Heart right ventricle (tissue), 16 donors: Measurements from ENCODE around the gene UNC93A. TPM values are rescaled to one million over a fixed set of nuclear protein-coding genes. Genes with fewer than 3 reads are reported as not detected.
A peak's percentile ranks its signal among the peaks of the same experiment; 100 is the strongest.
"Not testable (repeated sequence)": the region's sequence is repeated elsewhere in the genome, so short reads cannot be mapped to it uniquely, and the experiment has no call there.

ENCODE experiments used
- ATAC-seq, 8 donors: fragments of 200-7000 bp; cut with Tn5 transposase; one replicate each; pipeline ENCODE4 v1.9.1; 2020; ENCODE audit warnings: mild to moderate bottlenecking in 8 of 8, moderate library complexity in 8 of 8, moderate number of reproducible peaks in 1 of 8
- DNase-seq, 2 donors: peaks; one replicate each; pipeline ENCODE4 v3.0.0-alpha.2; 2020
- H3K27ac ChIP-seq, 10 donors: fragments of 200-600 bp; sonication (generic) in 2 of 10; one replicate each; pipeline versions ENCODE4 v1.5.0 to v1.8.0; 2020 to 2022; ENCODE audit warnings: mild to moderate bottlenecking in 3 of 10
- H3K27me3 ChIP-seq, 7 donors: fragments of 200-600 bp; one replicate each; pipeline ENCODE4 v1.8.0; 2021 to 2022; ENCODE audit warnings: mild to moderate bottlenecking in 2 of 7
- H3K36me3 ChIP-seq, 9 donors: fragments of 200-600 bp; sonication (generic) in 1 of 9; one replicate each; pipeline versions ENCODE4 v1.5.0 to v1.8.0; 2020 to 2022; ENCODE audit warnings: mild to moderate bottlenecking in 2 of 9
- H3K4me1 ChIP-seq, 9 donors: fragments of 200-600 bp; sonication (generic) in 1 of 9; one replicate each; pipeline versions ENCODE4 v1.5.0 to v1.8.0; 2020 to 2022; ENCODE audit warnings: mild to moderate bottlenecking in 4 of 9
- H3K4me3 ChIP-seq, 10 donors: fragments of 200-600 bp; sonication (generic) in 2 of 10; one replicate each; pipeline versions ENCODE4 v1.5.0 to v1.8.0; 2020 to 2022; ENCODE audit warnings: mild to moderate bottlenecking in 7 of 10, moderate library complexity in 2 of 10
- H3K9me3 ChIP-seq, 11 donors: fragments of 200-600 bp in 10 of 11; sonication (generic) in 2 of 11; one replicate each; pipeline versions ENCODE4 v1.5.0 to v1.8.0; 2013 to 2022; ENCODE audit warnings: mild to moderate bottlenecking in 2 of 11, control low read depth in 1 of 11, moderate library complexity in 1 of 11
- CTCF ChIP-seq, 9 donors: fragments of 200-600 bp; sonication (generic) in 2 of 9; IDR thresholded peaks; one replicate each; pipeline versions ENCODE4 v1.5.0 to v1.8.0; 2021 to 2022; ENCODE audit warnings: antibody characterized with exemption in 9 of 9, mild to moderate bottlenecking in 5 of 9, moderate library complexity in 1 of 9
- WGBS, 2 donors: extraction: QIAGEN DNeasy Blood & Tissue Kit; methylation state at CpG; one replicate each; pipeline ENCODE4 v1.1.7; 2013; ENCODE audit warnings: inconsistent platforms in 1 of 2; 5-methylcytosine and 5-hydroxymethylcytosine counted together
- intact Hi-C, 10 donors: fragments of 100-400 bp; cut with DNase I; formaldehyde crosslinking; loops; one replicate each; pipeline versions ENCODE4 v1.11.1 to v1.14.2; 2022
- polyA plus RNA-seq, 2 donors: library from polyadenylated mRNA; stranded (reverse); fragments of 200-250 nt; gene quantifications; one replicate each; pipeline ENCODE4 v1.2.3, GENCODE V29; 2013
- total RNA-seq, 10 donors: library from RNA; stranded (reverse); fragmentation: NEBNext Ultra II Directional in 3 of 10; extraction: Animal tissue kit (Norgen Biotek cat#: 25700) in 3 of 10; gene quantifications; one replicate each; pipeline versions ENCODE4 v1.2.1 to v1.2.4, GENCODE V29; 2021 to 2023
- donor health status: Arrhythmogenic right ventricular cardiomyopathy.
- donor health status: ischemic (EF 13 %, LVEDD 7.1; RV severe dilation, severe dysfunction).
- donor health status: healthy with polysubstance abuse.
- donor health status: DM: no; HTN: yes; CAD: no.
- donor health status: DM: no; HTN: no; CAD: no.
- donor health status: ischemic (EF 25% LVEDD 6.9; RV normal size, moderate dysfunction).
- donor health status: ischemic (EF 25% LVEDD 5.7; RV mildly dilated, moderate dysfunction).
- donor health status: healthy.
- donor health status: DM: yes; HTN: yes; CAD: no.
- donor health status: Ischemic cardiomyopathy.
- donor health status: ischemic (EF 35%, LVEDD 5.7; RV mildly dilated, moderate dysfunction).
- donor health status: nonischemic (EF 11% LVEDD 7.7; RV severe dilation, severe dysfunction).
- donor health status: DM: yes; HTN: yes; CAD: no.
- donor health status: PGD.
- donor health status: ischemic (EF 29% LVEDD 5.4; RV normal size, mild dysfunction).
- donor health status: nonischemic (EF 23%, LVEDD 6.1; RV moderate dilation, normal function).

Gene UNC93A
- total and polyA plus RNA-seq, 12 donors, result not detected

- Histone ChIP-seq H3K4me1 (peaks cover 0 to 3% (median 0%) of the 10 kb centered on the region in 9 donors), H3K36me3 (no peaks in the 10 kb centered on the region), H3K9me3 (no peaks in the 10 kb centered on the region), H3K27ac (no peak overlapping the region), H3K27me3 (peaks cover 0 to 12% (median 0%) of the 10 kb centered on the region in 7 donors), H3K4me3 (no peak overlapping the region)
- 86 to 87% methylated on average over 18 of the region's 18 CpGs for WGBS, 2 donors
- ATAC-seq (peak in 1 of 8 donors; percentile 11), DNase-seq (no peak)
- intact Hi-C loops, result no loop called here
- TF ChIP-seq CTCF (IDR thresholded peaks at IDR 0.05), result no peak
Measured at GRCh38 chr6:167305796-167306195, 14.7 kb downstream of the UNC93A start.

GRCh38 chr6:167306401-167306998 lies 15.4 kb downstream of the UNC93A start:
- Histone ChIP-seq H3K9me3 (no peaks in the 10 kb centered on the region), H3K4me3 (no peak overlapping the region), H3K27me3 (peaks cover 0 to 12% (median 0%) of the 10 kb centered on the region in 7 donors), H3K27ac (no peak overlapping the region), H3K36me3 (no peaks in the 10 kb centered on the region), H3K4me1 (peaks cover 0 to 3% (median 0%) of the 10 kb centered on the region in 9 donors)
- no peak for TF ChIP-seq CTCF (IDR thresholded peaks at IDR 0.05)
- DNase-seq (no peak), ATAC-seq (no peak)
- 77% methylated on average over 15 of the region's 15 CpGs for WGBS, 2 donors
- intact Hi-C loops, result no loop called here

DNA sequence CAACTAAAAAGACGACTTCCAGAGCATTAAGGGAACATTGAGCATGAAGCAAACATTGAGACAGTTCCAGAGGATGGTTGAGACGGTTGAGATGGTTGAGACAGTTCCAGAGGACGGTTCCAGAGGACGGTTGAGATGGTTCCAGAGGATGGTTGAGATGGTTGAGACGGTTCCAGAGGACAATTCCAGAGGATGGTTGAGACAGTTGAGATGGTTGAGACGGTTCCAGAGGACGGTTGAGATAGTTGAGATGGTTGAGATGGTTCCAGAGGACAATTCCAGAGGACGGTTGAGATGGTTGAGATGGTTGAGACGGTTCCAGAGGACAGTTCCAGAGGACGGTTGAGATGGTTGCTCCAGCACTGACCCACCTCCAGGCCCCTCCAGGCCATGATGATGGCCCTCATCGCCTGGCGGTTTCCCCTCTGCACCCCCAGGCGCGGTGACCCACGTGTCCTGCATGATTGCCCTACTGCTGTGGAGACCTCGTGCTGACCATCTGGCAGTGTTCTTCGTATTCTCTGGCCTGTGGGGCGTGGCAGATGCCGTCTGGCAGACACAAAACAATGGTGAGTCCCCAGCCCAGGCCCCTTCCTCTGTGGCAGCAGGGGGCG lies 16.3 kb downstream of the UNC93A start:
- DNase-seq (no peak), ATAC-seq (no peak)
- Histone ChIP-seq H3K27me3 (peaks cover 0 to 12% (median 0%) of the 10 kb centered on the region in 7 donors), H3K36me3 (no peaks in the 10 kb centered on the region), H3K27ac (no peak overlapping the region), H3K4me3 (no peak overlapping the region), H3K9me3 (no peaks in the 10 kb centered on the region), H3K4me1 (no peaks in the 10 kb centered on the region)
- intact Hi-C loops, result no loop called here
- no peak for TF ChIP-seq CTCF (IDR thresholded peaks at IDR 0.05)
- WGBS, 2 donors, result 79 to 86% methylated on average over 20 of the region's 20 CpGs

- intact Hi-C loops, result no loop called here
- Histone ChIP-seq H3K27me3 (peaks cover 0 to 8% (median 0%) of the 10 kb centered on the region in 7 donors), H3K27ac (no peak overlapping the region), H3K4me1 (no peaks in the 10 kb centered on the region), H3K36me3 (no peaks in the 10 kb centered on the region), H3K4me3 (no peak overlapping the region), H3K9me3 (no peaks in the 10 kb centered on the region)
- DNase-seq, result no peak
- TF ChIP-seq CTCF (IDR thresholded peaks at IDR 0.05), result no peak
- 79 to 90% methylated on average over 5 of the region's 5 CpGs for WGBS, 2 donors
- no peak for ATAC-seq
Measured at GRCh38 chr6:167308207-167308606, 17.1 kb downstream of the UNC93A start.

DNA sequence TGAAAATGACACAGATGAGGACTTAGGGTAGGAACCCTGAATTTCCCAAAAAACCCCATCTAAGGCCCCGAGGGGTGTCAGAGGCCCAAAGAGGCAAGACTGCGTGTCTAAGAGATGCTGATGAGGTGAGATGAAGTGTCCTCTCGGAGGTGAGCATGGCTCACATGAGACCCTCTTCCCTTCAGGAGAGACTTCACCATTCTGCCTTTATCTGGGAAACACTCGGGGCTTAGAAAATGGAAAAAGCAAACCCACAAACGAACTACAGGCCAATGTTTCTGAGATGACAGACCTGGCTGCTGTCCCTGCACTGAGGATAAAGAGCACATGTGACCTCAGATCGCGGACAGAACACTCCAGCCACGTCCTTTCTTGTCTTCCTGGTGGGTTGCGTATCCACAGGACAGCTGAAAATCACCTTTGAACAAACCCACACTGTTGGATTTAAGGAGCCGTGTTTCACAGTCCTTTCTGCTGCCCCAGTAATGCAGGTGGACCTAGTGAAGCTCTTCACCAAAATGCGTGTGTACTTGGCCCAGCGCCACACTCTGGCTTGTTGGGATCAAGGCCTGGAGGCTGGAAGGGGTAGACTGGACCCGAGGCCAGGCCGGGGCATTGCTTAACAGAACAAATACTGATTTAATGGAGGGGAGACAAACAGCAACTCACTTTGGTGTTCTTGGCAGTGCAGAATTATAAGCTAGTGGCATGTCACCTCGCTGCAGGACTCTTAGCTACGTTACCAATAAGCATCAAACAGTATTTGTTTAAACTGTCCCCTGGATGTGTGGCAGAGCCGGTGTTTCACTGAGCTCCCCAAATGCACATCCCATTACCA lies 18.5 kb downstream of the UNC93A start:
- ATAC-seq, result peak in 2 of 8 donors; percentile 21 to 50
- intact Hi-C loops, H3K27ac ChIP-seq, DNase-seq, H3K9me3 ChIP-seq, H3K27me3 ChIP-seq, H3K4me1 ChIP-seq, H3K4me3 ChIP-seq, H3K36me3 ChIP-seq: not testable (repeated sequence)
- WGBS, 2 donors, result 68 to 78% methylated on average over 14 to 17 of the region's 17 CpGs
